Stimulated activated effector memory CD8-positive, alpha-beta T cell treated with anti-CD3 and anti-CD28 coated beads, Interleukin-12 subunit alpha, Interleukin-12 subunit beta, amount 100 ng/mL, for 72 hours (primary cell): ENCODE results near the gene PROK1.
"Not testable (repeated sequence)": the region's sequence is repeated elsewhere in the genome, so short reads cannot be mapped to it uniquely, and the experiment has no call there.

ENCODE experiments used
- ATAC-seq: fragments of 150-1000 bp; cut with Tn5 transposase; 2 replicates; pipeline ENCODE4 v1.10.0; 2021
- DNase-seq, 2 donors: peaks; one replicate each; pipeline ENCODE4 v3.0.0; 2021 to 2022; ENCODE audit warnings: low spot score in 2 of 2
- H3K27ac Mint-ChIP-seq: one replicate; pipeline ENCODE4 v1.8.0; 2022; ENCODE audit warnings: mild to moderate bottlenecking, mixed read lengths
- H3K36me3 Mint-ChIP-seq: one replicate; pipeline ENCODE4 v1.8.0; 2022; ENCODE audit warnings: mild to moderate bottlenecking, mixed read lengths
- H3K4me1 Mint-ChIP-seq: one replicate; pipeline ENCODE4 v1.8.0; 2022; ENCODE audit warnings: mixed read lengths
- H3K4me3 Mint-ChIP-seq: one replicate; pipeline ENCODE4 v1.8.0; 2022; ENCODE audit warnings: mild to moderate bottlenecking, mixed read lengths
- H3K9me3 Mint-ChIP-seq: one replicate; pipeline ENCODE4 v1.8.0; 2022; ENCODE audit warnings: mixed read lengths

Gene PROK1

DNA sequence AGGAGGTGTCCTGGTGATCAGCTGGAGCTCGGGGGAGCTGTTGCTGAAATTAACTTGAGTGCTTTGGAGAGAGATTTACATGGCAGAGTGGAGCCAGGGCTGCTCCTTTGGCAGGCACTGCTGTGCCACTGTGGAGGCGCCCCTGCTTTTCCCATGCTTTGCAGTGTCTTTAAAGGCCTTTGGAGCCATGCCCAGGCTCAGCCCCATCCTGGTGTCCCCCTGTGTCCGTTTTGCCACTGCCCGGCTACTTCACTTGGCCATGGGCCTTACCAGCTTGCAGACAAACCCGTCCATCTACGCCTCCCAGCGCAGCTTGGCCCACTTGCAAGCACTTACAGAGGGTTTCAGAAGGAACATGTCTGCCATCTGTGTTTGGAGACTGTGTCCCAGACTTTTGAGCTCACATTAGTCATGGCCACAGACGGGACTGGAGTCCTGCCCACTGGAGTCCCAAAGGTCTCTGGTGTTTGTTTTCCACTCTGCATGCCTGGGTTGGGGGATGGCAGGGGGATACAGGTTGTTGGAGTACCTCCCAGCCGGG, 25.3 kb upstream of the PROK1 start:
- Mint-ChIP-seq H3K27ac (no peak overlapping the region), H3K36me3 (no peaks in the 10 kb centered on the region), H3K9me3 (no peaks in the 10 kb centered on the region), H3K4me1 (no peaks in the 10 kb centered on the region), H3K4me3 (no peak overlapping the region)
- DNase-seq, result no peak
- no peak for ATAC-seq

DNA sequence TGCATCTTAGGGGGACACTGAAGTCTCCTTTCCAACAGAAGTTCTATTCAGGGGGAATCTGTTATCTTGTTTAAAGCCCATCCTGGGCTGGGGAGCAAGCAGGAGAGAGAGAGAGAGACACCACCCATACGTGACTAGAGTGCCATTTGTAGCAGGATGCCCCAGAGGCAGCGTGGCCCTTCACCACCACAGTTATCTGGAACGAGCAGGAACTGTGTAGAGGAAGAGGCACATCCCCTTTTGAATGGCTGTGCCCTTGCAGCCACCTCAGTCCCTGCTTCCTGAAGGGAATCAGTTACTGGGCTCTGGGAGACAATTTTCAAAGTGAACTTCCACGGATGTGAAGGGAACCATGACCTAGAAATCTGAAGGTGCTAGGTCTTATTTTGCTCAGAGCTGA, 24.1 kb upstream of the PROK1 start:
- DNase-seq (no peak), ATAC-seq (no peak)
- Mint-ChIP-seq H3K4me3 (no peak overlapping the region), H3K36me3 (no peaks in the 10 kb centered on the region), H3K4me1 (no peaks in the 10 kb centered on the region), H3K9me3 (no peaks in the 10 kb centered on the region), H3K27ac (no peak overlapping the region)

- Mint-ChIP-seq H3K36me3 (no peaks in the 10 kb centered on the region), H3K27ac (no peak overlapping the region), H3K4me1 (no peaks in the 10 kb centered on the region), H3K4me3 (no peak overlapping the region), H3K9me3 (no peaks in the 10 kb centered on the region)
- ATAC-seq (no peak), DNase-seq (no peak)
Measured at GRCh38 chr1:110428946-110429345, 22.0 kb upstream of the PROK1 start.

- H3K27ac Mint-ChIP-seq, result no peak overlapping the region
- H3K4me3 Mint-ChIP-seq, result no peak overlapping the region
- H3K4me1 Mint-ChIP-seq, result no peaks in the 10 kb centered on the region
- H3K36me3 Mint-ChIP-seq, result no peaks in the 10 kb centered on the region
- H3K9me3 Mint-ChIP-seq, result no peaks in the 10 kb centered on the region
- ATAC-seq, result no peak
- no peak for DNase-seq
Measured at GRCh38 chr1:110430366-110430765, 20.6 kb upstream of the PROK1 start.

DNA sequence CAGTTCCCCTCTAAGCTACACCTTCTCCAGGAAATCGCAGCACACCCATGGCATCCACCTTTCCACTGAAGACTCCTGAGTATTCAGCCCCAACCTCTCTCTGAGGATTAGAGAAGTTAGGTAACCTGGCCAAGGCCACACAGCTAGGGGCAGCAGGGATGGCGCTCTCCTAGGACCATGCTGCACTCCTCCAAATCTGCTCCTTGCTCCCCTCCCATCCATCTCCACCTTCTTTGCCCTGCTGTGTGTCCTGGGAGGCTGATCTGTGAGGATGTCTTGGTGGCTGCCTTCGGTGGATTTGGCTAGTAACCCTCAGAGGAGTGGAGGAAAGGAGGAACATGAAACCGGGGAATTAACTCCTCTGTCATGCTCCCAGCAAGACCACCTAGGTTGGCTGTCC, 20.0 kb upstream of the PROK1 start:
- H3K9me3 Mint-ChIP-seq, result no peaks in the 10 kb centered on the region
- ATAC-seq (no peak), DNase-seq (no peak)
- H3K27ac Mint-ChIP-seq, result no peak overlapping the region
- no peaks in the 10 kb centered on the region for H3K36me3 Mint-ChIP-seq
- no peak overlapping the region for H3K4me3 Mint-ChIP-seq
- no peaks in the 10 kb centered on the region for H3K4me1 Mint-ChIP-seq

GRCh38 chr1:110433213-110433612, 17.7 kb upstream of the PROK1 start:
- no peaks in the 10 kb centered on the region for H3K36me3 Mint-ChIP-seq
- no peak for DNase-seq
- no peak overlapping the region for H3K4me3 Mint-ChIP-seq
- no peak overlapping the region for H3K27ac Mint-ChIP-seq
- H3K4me1 Mint-ChIP-seq, result no peaks in the 10 kb centered on the region
- no peak for ATAC-seq
- H3K9me3 Mint-ChIP-seq, result no peaks in the 10 kb centered on the region

DNA sequence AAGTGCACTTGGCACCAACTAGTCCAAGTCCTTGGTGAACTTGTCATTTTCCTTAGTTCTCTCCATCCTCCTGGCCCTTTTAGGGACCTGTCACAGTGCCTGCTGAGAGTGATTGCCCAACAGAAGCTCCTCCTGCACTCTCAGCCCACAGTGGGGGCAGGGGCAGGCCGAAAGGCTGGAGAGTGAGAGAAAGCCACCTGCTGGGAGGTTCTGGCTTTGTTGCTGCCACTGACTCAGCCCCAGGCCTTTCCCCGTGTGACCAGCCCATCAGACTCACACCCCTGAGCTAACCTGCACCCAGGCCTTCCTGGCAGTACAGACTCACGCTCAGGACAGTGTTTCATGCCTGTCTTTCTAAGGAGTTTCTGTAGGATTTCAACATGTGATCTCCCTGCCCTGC, 17.1 kb upstream of the PROK1 start:
- Mint-ChIP-seq H3K4me3 (no peak overlapping the region), H3K36me3 (no peaks in the 10 kb centered on the region), H3K4me1 (no peaks in the 10 kb centered on the region), H3K9me3 (no peaks in the 10 kb centered on the region), H3K27ac (no peak overlapping the region)
- no peak for ATAC-seq
- no peak for DNase-seq

- DNase-seq, result no peak
- Mint-ChIP-seq H3K4me3 (no peak overlapping the region), H3K27ac (no peak overlapping the region), H3K36me3 (no peaks in the 10 kb centered on the region), H3K9me3 (no peaks in the 10 kb centered on the region), H3K4me1 (no peaks in the 10 kb centered on the region)
- no peak for ATAC-seq
Measured at GRCh38 chr1:110434946-110435345, 16.0 kb upstream of the PROK1 start.

- DNase-seq, result no peak
- Mint-ChIP-seq H3K4me1 (no peaks in the 10 kb centered on the region), H3K9me3 (no peaks in the 10 kb centered on the region), H3K27ac (no peak overlapping the region), H3K4me3 (no peak overlapping the region), H3K36me3 (no peaks in the 10 kb centered on the region)
- no peak for ATAC-seq
Measured at GRCh38 chr1:110436635-110437034, 14.3 kb upstream of the PROK1 start.

DNA sequence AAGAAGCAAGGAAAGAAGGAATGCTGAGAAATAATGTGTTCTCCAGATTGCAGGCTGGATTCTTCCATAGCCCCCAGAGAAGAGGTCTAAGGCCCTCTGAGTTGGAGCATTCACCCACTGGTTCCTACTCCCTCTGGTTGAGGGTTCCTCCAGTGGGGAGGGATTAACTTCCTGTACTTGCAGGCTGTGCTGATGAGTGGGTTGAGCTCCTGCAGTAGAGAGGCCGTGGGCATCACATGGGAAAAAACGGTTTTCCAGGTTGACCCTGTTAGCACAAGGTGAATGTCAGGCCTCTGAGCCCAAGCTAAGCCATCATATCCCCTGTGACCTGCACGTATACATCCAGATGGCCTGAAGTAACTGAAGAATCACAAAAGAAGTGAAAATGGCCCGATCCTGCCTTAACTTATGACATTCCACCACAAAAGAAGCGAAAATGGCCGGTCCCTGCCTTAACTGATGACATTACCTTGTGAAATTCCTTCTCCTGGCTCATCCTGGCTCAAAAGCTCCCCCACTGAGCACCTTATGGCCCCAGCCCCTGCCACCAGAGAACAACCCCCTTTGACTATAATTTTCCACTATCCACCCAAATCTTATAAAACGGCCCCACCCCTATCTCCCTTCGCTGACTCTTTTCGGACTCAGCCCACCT, 13.2 kb upstream of the PROK1 start:
- not testable (repeated sequence) for ATAC-seq, DNase-seq, H3K9me3 Mint-ChIP-seq, H3K4me3 Mint-ChIP-seq, H3K36me3 Mint-ChIP-seq, H3K4me1 Mint-ChIP-seq, H3K27ac Mint-ChIP-seq

DNA sequence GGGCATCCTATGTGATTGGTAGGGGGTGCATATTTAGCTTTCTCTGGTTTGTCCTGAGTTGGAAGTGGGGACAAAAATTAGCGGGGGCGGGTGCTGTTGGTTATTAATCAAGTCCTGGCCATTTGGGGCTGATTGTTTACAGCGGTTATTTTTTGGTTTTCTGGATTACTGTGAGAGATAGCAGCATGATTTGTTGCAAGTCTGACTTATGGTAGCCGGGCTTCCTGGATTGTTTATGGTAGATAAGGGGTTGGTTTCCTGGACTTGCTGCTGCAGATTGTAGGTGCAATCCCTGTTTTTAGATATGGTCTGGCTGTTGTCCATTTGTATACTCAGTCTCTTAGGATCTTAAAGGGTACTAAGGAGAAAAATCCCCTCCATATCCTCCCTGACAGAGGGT, 12.1 kb upstream of the PROK1 start:
- ATAC-seq, result no peak
- no peaks in the 10 kb centered on the region for H3K36me3 Mint-ChIP-seq
- DNase-seq, result no peak
- no peak overlapping the region for H3K27ac Mint-ChIP-seq
- no peaks in the 10 kb centered on the region for H3K4me1 Mint-ChIP-seq
- no peak overlapping the region for H3K4me3 Mint-ChIP-seq
- H3K9me3 Mint-ChIP-seq, result no peaks in the 10 kb centered on the region

DNA sequence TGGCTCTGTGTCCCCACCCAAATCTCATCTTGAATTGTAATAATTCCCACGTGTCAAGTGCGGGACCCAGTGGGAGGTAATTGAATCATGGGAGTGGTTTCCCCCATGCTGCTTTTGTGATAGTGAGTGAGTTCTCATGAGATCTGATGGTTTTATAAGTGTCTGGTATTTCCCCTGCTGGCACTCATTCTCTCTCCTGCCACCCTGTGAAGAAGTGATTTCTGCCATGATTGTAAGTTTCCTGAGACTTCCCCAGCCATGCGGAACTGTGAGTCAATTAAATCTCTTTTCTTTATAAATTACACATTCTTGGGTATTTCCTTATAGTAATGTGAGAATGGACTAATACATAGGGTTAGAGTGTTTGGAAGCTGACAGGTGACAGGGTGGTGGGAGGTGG, 11.1 kb upstream of the PROK1 start:
- H3K9me3 Mint-ChIP-seq, H3K27ac Mint-ChIP-seq, H3K4me1 Mint-ChIP-seq, ATAC-seq, H3K36me3 Mint-ChIP-seq, H3K4me3 Mint-ChIP-seq, DNase-seq: not testable (repeated sequence)

DNA sequence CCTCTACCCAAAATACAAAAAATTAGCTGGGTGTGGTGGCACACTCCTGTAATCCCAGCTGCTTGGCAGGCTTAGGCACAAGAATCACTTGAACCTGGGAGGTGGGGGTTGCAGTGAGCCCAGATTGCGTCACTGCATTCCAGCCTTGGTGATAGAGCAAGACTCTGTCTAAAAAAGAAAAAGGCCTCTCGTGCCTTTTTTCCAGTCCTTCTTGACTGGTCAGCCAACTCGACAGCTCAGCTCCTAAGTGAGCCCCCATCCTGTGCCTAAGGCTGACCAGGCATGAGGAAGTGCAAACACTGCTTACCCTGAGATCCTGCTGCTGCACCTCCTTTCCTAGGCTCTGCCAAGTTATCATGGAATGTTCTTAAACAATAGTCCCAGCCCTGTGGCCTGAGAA, 10.1 kb upstream of the PROK1 start:
- ATAC-seq, result no peak
- Mint-ChIP-seq H3K4me1 (no peaks in the 10 kb centered on the region), H3K9me3 (no peaks in the 10 kb centered on the region), H3K27ac (no peak overlapping the region), H3K36me3 (no peaks in the 10 kb centered on the region), H3K4me3 (no peak overlapping the region)
- no peak for DNase-seq

DNA sequence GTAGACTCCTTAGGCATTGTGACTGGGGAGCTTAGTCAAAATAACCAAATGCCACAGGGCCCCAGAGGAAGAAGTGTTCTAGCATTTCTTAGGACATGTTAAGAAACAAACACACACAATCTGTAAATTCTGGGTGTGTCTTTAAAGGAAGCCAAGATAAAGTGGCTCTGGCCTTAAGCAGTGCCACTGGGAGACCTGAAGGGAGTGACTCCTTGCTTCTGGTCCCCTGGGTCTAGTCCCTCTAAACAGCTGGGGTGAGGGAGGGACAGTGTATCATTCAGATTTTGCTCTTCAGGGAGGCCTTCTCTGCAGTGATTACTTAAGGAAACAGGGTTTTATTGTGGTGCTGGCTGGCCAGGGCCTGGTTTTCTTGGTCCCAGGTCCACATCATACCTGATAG, 9.1 kb upstream of the PROK1 start:
- no peak overlapping the region for H3K4me3 Mint-ChIP-seq
- H3K9me3 Mint-ChIP-seq, result no peaks in the 10 kb centered on the region
- H3K27ac Mint-ChIP-seq, result no peak overlapping the region
- DNase-seq (no peak), ATAC-seq (no peak)
- no peaks in the 10 kb centered on the region for H3K36me3 Mint-ChIP-seq
- no peaks in the 10 kb centered on the region for H3K4me1 Mint-ChIP-seq

DNA sequence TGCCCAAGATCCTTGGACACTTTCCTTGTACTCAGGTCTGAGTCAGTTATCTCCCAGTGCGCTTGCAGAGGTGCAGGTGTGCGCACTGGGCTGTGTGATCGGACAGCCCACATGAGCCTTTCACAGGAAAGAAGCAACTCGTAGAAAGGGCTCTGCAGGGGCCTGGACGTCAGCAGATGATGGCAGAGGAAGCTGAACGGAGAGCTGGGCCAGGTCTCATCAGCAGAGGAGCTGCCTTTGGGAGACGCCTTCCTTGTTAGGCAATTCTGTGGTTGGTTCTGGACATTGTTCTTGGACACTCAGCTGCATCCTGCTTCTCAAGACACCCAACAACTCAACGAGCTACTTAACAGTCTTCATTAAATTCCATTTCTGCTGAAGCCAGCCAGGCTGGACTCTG, 7.5 kb upstream of the PROK1 start:
- Mint-ChIP-seq H3K9me3 (no peaks in the 10 kb centered on the region), H3K36me3 (no peaks in the 10 kb centered on the region), H3K4me3 (no peak overlapping the region), H3K27ac (no peak overlapping the region), H3K4me1 (no peaks in the 10 kb centered on the region)
- DNase-seq (no peak), ATAC-seq (no peak)

- no peak for ATAC-seq
- no peak for DNase-seq
- H3K4me3 Mint-ChIP-seq, result no peak overlapping the region
- no peak overlapping the region for H3K27ac Mint-ChIP-seq
- no peaks in the 10 kb centered on the region for H3K36me3 Mint-ChIP-seq
- H3K4me1 Mint-ChIP-seq, result no peaks in the 10 kb centered on the region
- no peaks in the 10 kb centered on the region for H3K9me3 Mint-ChIP-seq
Measured at GRCh38 chr1:110444561-110444960, 6.4 kb upstream of the PROK1 start.
